ENCODE data around the gene LRPPRC.

The LRPPRC gene

DNA sequence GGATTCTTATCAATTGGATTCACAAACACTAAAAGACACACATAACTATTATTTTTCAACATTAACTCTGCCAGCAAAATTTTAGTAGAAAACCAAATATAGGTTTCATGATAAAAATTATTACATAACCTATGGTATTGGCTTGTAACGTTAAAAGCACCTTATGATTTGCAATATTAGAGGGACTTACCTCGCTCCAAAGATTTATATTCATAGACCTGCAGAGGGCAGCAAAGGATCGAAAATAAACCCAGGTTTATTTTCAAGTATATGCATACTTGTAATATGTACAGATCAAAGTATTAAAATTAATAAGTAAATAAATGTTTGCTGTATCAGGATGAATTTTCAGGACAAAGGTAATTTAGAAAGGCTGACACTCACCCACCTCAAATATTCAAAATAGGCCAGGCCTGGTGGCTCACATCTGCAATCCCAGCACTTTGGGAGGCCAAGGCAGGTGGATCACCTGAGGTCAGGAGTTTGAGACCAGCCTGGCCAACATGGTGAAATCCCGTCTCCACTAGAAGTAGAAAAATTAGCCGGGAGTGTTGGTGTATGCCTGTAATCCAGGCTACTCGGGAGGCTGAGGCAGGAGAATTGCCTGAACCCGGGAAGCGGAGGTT lies 45.3 kb downstream of the LRPPRC start:
- peak; percentile 1 for DNase-seq (ENCODE audit: low read depth)
- H3K4me3 ChIP-seq (ENCODE audit: control insufficient read depth, low read depth, low read length), result no peak overlapping the region
- TF ChIP-seq, protein P1, sequence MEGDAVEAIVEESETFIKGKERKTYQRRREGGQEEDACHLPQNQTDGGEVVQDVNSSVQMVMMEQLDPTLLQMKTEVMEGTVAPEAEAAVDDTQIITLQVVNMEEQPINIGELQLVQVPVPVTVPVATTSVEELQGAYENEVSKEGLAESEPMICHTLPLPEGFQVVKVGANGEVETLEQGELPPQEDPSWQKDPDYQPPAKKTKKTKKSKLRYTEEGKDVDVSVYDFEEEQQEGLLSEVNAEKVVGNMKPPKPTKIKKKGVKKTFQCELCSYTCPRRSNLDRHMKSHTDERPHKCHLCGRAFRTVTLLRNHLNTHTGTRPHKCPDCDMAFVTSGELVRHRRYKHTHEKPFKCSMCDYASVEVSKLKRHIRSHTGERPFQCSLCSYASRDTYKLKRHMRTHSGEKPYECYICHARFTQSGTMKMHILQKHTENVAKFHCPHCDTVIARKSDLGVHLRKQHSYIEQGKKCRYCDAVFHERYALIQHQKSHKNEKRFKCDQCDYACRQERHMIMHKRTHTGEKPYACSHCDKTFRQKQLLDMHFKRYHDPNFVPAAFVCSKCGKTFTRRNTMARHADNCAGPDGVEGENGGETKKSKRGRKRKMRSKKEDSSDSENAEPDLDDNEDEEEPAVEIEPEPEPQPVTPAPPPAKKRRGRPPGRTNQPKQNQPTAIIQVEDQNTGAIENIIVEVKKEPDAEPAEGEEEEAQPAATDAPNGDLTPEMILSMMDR (IDR thresholded peaks at IDR 0.05; ENCODE audit: control insufficient read depth, insufficient read depth, low read depth, low read length, missing control alignments), result peak; percentile 31

GRCh38 chr2:43948370-43948769 lies 47.4 kb downstream of the LRPPRC start:
- H3K4me3 ChIP-seq (ENCODE audit: control insufficient read depth, low read depth, low read length), result no peak overlapping the region
- no peak for DNase-seq (ENCODE audit: low read depth)
- TF ChIP-seq, protein P1 (IDR thresholded peaks at IDR 0.05; ENCODE audit: control insufficient read depth, insufficient read depth, low read depth, low read length, missing control alignments), result no peak

GRCh38 chr2:43946685-43947084 lies 49.1 kb downstream of the LRPPRC start:
- DNase-seq (ENCODE audit: low read depth), result no peak
- no peak overlapping the region for H3K4me3 ChIP-seq (ENCODE audit: control insufficient read depth, low read depth, low read length)
- TF ChIP-seq, protein P1 (IDR thresholded peaks at IDR 0.05; ENCODE audit: control insufficient read depth, insufficient read depth, low read depth, low read length, missing control alignments), result no peak

DNA sequence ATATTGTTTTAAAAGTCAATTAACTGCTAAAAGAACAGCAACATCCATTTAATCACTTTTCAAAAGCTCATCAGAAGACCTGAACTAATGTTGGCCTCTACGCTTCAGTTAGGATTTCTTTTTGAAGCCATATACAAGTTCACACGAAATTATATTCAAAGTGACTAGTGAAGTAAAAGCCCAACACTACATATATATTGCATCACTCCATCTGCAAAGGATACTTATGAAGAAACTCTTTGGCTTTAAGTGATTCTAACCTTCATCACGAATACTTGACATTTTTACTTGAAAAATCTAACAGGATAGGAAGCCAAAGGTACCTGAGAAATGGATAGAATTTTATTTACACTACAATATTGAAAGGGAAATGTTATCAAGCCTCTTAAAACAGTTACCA lies 50.4 kb downstream of the LRPPRC start:
- DNase-seq (ENCODE audit: low read depth), result no peak
- TF ChIP-seq, protein P1 (IDR thresholded peaks at IDR 0.05; ENCODE audit: control insufficient read depth, insufficient read depth, low read depth, low read length, missing control alignments), result no peak
- no peak overlapping the region for H3K4me3 ChIP-seq (ENCODE audit: control insufficient read depth, low read depth, low read length)

DNA sequence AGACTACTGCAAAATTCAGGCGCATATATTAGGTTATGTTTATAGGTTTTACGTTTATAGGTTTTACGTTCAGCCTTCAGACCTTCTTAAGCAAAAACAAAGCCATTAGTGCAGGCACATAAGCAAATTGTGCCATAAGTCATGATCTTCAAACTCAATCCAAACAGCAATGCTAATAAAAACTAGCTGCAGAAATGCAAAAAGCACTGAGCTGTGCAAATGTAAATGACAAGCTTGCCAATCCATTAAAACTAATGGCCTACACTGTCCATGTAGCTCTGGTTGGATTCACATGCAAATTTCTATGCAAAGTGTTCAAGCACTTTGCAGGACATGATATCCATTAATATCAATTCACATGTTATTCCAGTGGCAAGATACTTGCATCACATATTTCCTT lies 50.9 kb downstream of the LRPPRC start:
- TF ChIP-seq, protein P1 (IDR thresholded peaks at IDR 0.05; ENCODE audit: control insufficient read depth, insufficient read depth, low read depth, low read length, missing control alignments), result no peak
- H3K4me3 ChIP-seq (ENCODE audit: control insufficient read depth, low read depth, low read length), result no peak overlapping the region
- no peak for DNase-seq (ENCODE audit: low read depth)

GRCh38 chr2:43943809-43944452 lies 51.9 kb downstream of the LRPPRC start:
- TF ChIP-seq, protein P1 (IDR thresholded peaks at IDR 0.05; ENCODE audit: control insufficient read depth, insufficient read depth, low read depth, low read length, missing control alignments), result no peak
- no peak for DNase-seq (ENCODE audit: low read depth)
- H3K4me3 ChIP-seq (ENCODE audit: control insufficient read depth, low read depth, low read length), result no peak overlapping the region

Data from AG09309 (cell line).